ENCODE data around the gene SNRNP40. TPM values are rescaled to one million over a fixed set of nuclear protein-coding genes. Genes with fewer than 3 reads are reported as not detected.
"Not testable (repeated sequence)": the region's sequence is repeated elsewhere in the genome, so short reads cannot be mapped to it uniquely, and the experiment has no call there.

SNRNP40 gene
- total and polyA plus RNA-seq, 2 donors (not counting 1 experiment from before 2014, with no cell fraction given): 31.7 to 65.6 TPM

DNA sequence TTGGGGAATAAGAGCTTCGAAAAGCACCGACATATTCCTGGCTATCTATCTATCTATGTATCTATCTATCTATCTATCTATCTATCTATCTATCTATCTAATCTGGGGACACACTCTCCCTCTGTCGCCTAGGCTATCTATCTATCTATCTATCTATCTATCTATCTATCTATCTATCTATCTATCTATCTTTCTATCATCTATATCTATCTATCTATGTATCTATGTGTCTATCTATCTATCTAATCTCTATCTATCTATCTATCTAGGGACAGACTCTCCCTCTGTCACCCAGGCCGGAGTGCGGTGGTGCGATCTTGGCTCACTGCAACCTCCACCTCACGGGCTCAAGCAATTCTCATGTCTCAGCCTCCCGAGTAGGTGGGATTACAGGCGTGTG lies 14.2 kb downstream of the SNRNP40 start:
- H3K4me1 Mint-ChIP-seq; H3K4me3 Mint-ChIP-seq; H4K20me1 ChIP-seq (ENCODE audit: control insufficient read depth, insufficient read depth, low read length, poor library complexity, severe bottlenecking); H3K27me3 Mint-ChIP-seq; intact Hi-C loops (cut with micrococcal nuclease); H3K9me3 ChIP-seq (ENCODE audit: control extremely low read depth in 1 of 3, control insufficient read depth in 2 of 3, insufficient read depth in 1 of 3, low read length in 2 of 3); POLR2A ChIA-PET; H3K9me3 Mint-ChIP-seq (ENCODE audit: insufficient read depth); H3K9ac ChIP-seq (ENCODE audit: low read length); DNase-seq; H3K27ac ChIP-seq (ENCODE audit: low read length in 2 of 2); H3K27ac Mint-ChIP-seq; H3K27me3 ChIP-seq (replicated peaks in 1 of 4; ENCODE audit: control extremely low read depth in 1 of 4, control insufficient read depth in 3 of 4, insufficient read depth in 4 of 4, low read length in 3 of 4); H3K79me2 ChIP-seq (ENCODE audit: control insufficient read depth, insufficient read depth, low read length); CTCF ChIA-PET; ATAC-seq (ENCODE audit: low read depth); H2AFZ ChIP-seq (ENCODE audit: insufficient read depth, low read depth, low read length, poor library complexity, severe bottlenecking); H3K4me3 ChIP-seq (ENCODE audit: control extremely low read depth in 1 of 5, extremely low read depth in 1 of 5, insufficient read depth in 1 of 5, low read depth in 2 of 5, low read length in 4 of 5); H3K4me2 ChIP-seq (replicated peaks; ENCODE audit: low read depth, low read length, poor library complexity, severe bottlenecking); H3K4me1 ChIP-seq (ENCODE audit: control insufficient read depth in 2 of 2, insufficient read depth in 2 of 2, low read length in 2 of 2): not testable (repeated sequence)
- peaks cover 16 to 55% of the 10 kb centered on the region in 2 experiments for H3K36me3 ChIP-seq (replicated peaks in 1 of 2; ENCODE audit: control extremely low read depth in 1 of 2, control insufficient read depth in 1 of 2, extremely low read depth in 1 of 2, insufficient read depth in 2 of 2, low read length in 1 of 2)
- WGBS (ENCODE audit: insufficient coverage): 100% methylated on average over 3 of the region's 9 CpGs

DNA sequence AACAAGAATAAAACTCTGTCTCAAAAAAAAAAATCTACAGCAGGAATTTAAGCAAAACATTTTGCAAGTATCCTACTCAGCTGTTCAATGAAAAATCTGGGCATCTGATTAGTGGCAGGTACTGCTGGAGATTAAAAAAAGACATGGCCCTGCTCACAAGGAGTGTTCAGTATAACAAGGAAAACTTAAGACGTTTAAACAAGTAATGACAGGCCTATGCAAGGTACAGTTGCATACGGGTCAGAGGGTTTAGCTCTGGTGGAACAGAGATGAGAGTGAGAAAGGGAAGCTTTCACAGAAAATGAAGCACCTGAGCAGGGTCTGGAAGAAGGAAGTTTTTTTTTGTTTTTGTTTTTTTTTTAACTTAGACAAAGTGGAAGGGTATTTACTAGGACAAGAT lies 23.0 kb downstream of the SNRNP40 start:
- Histone ChIP-seq H3K36me3 (replicated peaks in 1 of 2; ENCODE audit: control extremely low read depth in 1 of 2, control insufficient read depth in 1 of 2, extremely low read depth in 1 of 2, insufficient read depth in 2 of 2, low read length in 1 of 2) (peaks cover 20 to 62% of the 10 kb centered on the region in 2 experiments), H3K79me2 (ENCODE audit: control insufficient read depth, insufficient read depth, low read length) (peaks cover 3% of the 10 kb centered on the region), H3K4me3 (ENCODE audit: control extremely low read depth in 1 of 5, extremely low read depth in 1 of 5, insufficient read depth in 1 of 5, low read depth in 2 of 5, low read length in 4 of 5) (no peak overlapping the region), H3K4me1 (ENCODE audit: control insufficient read depth in 2 of 2, insufficient read depth in 2 of 2, low read length in 2 of 2) (no peaks in the 10 kb centered on the region), H2AFZ (ENCODE audit: insufficient read depth, low read depth, low read length, poor library complexity, severe bottlenecking) (no peak overlapping the region), H3K9me3 (ENCODE audit: control extremely low read depth in 1 of 3, control insufficient read depth in 2 of 3, insufficient read depth in 1 of 3, low read length in 2 of 3) (no peaks in the 10 kb centered on the region), H3K9ac (ENCODE audit: low read length) (no peak overlapping the region), H3K27ac (ENCODE audit: low read length in 2 of 2) (no peak overlapping the region), H3K27me3 (replicated peaks in 1 of 4; ENCODE audit: control extremely low read depth in 1 of 4, control insufficient read depth in 3 of 4, insufficient read depth in 4 of 4, low read length in 3 of 4) (no peaks in the 10 kb centered on the region), H3K4me2 (replicated peaks; ENCODE audit: low read depth, low read length, poor library complexity, severe bottlenecking) (no peak overlapping the region), H4K20me1 (ENCODE audit: control insufficient read depth, insufficient read depth, low read length, poor library complexity, severe bottlenecking) (peaks cover 4% of the 10 kb centered on the region)
- WGBS (ENCODE audit: insufficient coverage): 91% methylated on average over 2 of the region's 2 CpGs
- intact Hi-C loops (cut with micrococcal nuclease): no loop called here
- H3K4me3 Mint-ChIP-seq: no peak overlapping the region
- no peaks in the 10 kb centered on the region for H3K4me1 Mint-ChIP-seq
- H3K27ac Mint-ChIP-seq: no peak overlapping the region
- H3K9me3 Mint-ChIP-seq (ENCODE audit: insufficient read depth): no peaks in the 10 kb centered on the region
- H3K27me3 Mint-ChIP-seq: no peaks in the 10 kb centered on the region
- DNase-seq (no peak), ATAC-seq (ENCODE audit: low read depth) (no peak)
- TF ChIP-seq, protein P1, sequence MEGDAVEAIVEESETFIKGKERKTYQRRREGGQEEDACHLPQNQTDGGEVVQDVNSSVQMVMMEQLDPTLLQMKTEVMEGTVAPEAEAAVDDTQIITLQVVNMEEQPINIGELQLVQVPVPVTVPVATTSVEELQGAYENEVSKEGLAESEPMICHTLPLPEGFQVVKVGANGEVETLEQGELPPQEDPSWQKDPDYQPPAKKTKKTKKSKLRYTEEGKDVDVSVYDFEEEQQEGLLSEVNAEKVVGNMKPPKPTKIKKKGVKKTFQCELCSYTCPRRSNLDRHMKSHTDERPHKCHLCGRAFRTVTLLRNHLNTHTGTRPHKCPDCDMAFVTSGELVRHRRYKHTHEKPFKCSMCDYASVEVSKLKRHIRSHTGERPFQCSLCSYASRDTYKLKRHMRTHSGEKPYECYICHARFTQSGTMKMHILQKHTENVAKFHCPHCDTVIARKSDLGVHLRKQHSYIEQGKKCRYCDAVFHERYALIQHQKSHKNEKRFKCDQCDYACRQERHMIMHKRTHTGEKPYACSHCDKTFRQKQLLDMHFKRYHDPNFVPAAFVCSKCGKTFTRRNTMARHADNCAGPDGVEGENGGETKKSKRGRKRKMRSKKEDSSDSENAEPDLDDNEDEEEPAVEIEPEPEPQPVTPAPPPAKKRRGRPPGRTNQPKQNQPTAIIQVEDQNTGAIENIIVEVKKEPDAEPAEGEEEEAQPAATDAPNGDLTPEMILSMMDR (IDR thresholded peaks at IDR 0.05): no peak
- no peak for TF ChIP-seq EZH2 (IDR thresholded peaks at IDR 0.05; ENCODE audit: borderline replicate concordance, insufficient read depth, low read depth, low read length, poor library complexity, severe bottlenecking)
- ChIA-PET POLR2A (no interaction called here), CTCF (interaction anchor here (1.2 kb wide), 1 partner anchor 9 kb away, joined by 3 read pairs; no protein-coding TSS in a partner anchor)

All from B cell (primary cell).